HG02610 (cell line): Measurements from ENCODE around the gene FNDC10.

Source experiments
- ATAC-seq: cut with Tn5 transposase; IDR thresholded peaks from one replicate; pipeline ENCODE4 v1.9.1; 2021; ENCODE audit warnings: mild to moderate bottlenecking, moderate library complexity; ENCODE audit not compliant: unreplicated experiment

The FNDC10 gene

DNA sequence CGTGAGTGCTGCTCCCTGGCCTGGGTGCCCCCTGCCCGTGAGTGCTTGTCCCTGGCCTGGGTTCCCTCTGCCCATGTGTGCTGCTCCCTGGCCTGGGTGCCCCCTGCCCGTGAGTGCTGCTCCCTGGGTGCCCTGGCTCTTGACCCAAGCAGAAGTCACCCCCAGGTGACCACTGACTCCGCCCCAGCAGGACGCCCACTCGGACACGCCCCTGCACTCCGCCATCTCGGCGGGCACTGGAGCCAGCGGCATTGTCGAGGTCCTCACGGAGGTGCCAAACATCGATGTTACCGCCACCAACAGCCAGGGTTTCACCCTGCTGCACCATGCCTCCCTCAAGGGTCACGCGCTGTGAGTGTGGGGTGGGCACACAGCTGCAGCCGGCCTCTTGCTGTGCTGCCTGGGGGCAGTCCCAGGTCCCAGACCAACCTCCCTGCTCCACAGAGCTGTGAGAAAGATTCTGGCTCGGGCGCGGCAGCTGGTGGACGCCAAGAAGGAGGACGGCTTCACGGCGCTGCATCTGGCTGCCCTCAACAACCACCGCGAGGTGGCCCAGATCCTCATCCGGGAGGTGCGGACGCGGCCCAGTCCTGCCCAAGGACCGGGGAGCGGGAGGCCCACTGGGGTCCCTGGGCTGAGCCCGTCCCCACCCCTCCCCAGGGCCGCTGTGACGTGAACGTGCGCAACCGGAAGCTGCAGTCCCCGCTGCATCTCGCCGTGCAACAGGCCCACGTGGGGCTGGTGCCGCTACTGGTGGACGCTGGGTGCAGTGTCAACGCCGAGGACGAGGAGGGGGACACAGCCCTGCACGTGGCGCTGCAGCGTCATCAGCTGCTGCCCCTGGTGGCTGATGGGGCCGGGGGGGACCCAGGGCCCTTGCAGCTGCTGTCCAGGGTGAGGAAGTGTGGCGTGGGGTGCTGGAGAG, 28.2 kb upstream of the FNDC10 start:
- ATAC-seq, result no peak

DNA sequence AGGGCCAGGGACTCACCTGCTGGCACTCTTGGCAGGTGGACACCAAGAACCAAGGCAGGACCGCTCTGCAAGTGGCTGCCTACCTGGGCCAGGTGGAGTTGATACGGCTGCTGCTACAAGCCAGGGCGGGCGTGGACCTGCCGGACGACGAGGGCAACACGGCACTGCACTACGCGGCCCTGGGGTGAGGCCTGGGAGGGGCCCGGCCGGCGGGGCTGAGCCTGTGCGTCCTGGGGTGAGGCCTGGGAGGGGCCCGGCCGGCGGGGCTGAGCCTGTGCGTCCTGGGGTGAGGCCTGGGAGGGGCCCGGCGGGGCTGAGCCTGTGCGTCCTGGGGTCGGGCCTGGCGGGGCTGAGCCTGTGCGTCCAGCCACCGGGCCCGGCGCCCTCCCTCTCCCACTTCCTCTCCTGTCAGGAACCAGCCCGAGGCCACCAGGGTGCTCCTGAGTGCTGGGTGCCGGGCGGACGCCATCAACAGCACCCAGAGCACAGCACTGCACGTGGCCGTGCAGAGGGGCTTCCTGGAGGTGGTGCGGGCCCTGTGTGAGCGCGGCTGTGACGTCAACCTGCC, 27.4 kb upstream of the FNDC10 start:
- no peak for ATAC-seq

DNA sequence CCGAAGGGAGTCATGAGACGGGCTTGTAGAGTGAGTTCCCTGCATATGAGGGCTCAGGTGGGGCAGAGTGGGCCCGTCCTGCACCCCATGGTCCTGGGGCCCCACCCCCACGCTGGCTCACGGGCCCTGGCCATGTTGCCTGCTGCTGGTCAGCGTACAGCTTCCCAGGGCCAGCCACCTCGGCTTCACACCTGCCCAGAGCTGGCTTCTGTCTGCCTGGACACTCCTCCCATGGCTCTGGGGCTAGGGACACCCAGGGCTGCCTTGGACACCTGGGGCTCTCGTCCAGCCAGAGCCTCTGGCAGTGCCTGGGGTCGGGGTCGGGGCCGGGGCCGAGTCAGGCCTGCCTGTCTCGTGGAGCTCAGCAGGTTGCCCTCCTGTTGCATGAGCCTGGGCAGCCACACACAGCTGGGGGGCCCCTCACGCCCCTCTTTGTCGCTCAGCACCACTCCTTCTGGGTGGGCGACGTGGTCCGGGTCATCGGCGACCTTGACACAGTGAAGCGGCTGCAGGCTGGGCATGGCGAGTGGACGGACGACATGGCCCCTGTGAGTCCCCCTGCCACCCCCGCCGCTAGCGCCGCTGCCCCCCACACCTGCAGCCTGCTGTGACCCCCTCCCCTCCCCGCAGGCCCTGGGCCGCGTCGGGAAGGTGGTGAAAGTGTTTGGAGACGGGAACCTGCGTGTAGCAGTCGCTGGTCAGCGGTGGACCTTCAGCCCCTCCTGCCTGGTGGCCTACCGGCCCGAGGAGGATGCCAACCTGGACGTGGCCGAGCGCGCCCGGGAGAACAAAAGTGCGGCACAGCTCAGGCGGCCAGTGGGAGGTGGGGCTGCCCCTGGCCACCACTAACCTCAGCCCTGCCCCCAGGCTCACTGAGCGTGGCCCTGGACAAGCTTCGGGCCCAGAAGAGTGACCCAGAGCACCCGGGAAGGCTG, 26.5 kb upstream of the FNDC10 start:
- ATAC-seq, result no peak

DNA sequence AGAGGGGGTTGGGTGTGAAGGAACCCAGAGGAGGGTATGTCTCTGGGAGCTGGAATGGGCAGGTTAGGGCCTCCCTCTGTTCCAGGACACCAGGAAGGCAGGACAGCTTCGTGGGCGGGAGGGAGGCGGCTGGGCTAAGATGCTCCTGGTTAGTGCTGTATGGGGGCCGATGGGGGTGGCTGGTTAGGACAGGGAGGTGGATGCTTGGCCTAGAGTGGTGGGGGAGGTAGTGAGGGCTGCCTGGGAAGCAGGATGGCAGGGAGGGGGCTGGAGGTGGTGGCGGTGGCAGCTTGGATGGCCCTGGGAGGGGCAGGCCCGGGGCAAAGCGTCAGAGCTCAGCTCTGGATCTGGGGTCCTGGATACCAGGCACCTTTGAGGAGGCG, 25.9 kb upstream of the FNDC10 start:
- no peak for ATAC-seq

GRCh38 chr1:1625404-1625775, 25.5 kb upstream of the FNDC10 start:
- no peak for ATAC-seq

DNA sequence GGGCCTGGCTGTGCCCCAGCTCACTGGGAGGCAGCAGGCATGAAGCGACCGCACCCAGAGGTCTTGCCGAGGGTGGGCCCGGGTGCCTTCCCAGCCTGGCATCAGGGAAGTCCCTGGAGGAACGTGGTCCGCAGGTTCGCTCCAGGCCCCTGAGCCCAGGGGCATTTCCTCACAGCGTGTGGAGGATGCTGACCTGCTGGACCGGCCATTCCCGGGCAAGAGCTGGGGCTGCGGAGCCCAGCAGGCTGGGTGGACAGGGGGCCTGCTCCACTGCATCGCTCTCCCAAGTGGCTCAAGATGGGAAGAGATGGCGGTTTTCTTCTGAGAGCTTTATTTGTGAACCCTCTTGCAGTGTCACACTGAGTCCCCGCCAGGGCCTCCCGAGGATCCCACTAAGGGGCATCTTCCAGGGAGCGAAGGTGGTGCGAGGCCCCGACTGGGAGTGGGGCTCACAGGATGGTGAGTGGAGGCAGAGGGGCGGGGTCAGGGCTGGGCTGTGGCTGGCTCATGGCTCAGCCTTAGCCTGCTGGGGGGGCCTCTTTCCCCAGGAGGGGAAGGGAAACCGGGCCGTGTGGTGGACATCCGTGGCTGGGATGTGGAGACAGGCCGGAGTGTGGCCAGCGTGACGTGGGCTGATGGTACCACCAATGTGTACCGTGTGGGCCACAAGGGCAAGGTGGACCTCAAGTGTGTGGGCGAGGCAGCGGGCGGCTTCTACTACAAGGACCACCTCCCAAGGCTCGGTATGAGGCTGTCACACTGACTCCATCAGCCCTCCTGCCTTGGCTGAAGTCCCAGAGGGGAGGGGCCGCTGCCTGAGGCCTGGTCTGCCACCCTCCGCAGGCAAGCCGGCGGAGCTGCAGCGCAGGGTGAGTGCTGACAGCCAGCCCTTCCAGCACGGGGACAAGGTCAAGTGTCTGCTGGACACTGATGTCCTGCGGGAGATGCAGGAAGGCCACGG, 24.8 kb upstream of the FNDC10 start:
- ATAC-seq, result no peak

GRCh38 chr1:1623631-1624442, 23.9 kb upstream of the FNDC10 start:
- ATAC-seq, result no peak

GRCh38 chr1:1623181-1623630, 23.3 kb upstream of the FNDC10 start:
- ATAC-seq, result no peak

DNA sequence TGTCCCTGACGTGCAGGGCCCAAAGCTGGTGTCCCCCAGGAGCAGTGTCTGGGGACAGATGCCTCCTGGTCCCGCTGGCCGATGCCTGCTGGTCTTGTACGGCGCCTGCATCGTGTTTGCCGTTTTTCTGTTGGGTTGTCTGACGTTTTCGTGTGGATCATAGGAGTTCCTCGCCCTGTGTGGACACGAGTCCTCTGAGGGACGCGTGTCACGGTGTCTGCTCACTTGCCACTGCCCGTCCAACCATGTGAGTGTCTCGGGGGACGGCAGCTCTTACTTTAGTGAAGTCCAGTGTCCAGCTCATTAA, 22.8 kb upstream of the FNDC10 start:
- no peak for ATAC-seq

DNA sequence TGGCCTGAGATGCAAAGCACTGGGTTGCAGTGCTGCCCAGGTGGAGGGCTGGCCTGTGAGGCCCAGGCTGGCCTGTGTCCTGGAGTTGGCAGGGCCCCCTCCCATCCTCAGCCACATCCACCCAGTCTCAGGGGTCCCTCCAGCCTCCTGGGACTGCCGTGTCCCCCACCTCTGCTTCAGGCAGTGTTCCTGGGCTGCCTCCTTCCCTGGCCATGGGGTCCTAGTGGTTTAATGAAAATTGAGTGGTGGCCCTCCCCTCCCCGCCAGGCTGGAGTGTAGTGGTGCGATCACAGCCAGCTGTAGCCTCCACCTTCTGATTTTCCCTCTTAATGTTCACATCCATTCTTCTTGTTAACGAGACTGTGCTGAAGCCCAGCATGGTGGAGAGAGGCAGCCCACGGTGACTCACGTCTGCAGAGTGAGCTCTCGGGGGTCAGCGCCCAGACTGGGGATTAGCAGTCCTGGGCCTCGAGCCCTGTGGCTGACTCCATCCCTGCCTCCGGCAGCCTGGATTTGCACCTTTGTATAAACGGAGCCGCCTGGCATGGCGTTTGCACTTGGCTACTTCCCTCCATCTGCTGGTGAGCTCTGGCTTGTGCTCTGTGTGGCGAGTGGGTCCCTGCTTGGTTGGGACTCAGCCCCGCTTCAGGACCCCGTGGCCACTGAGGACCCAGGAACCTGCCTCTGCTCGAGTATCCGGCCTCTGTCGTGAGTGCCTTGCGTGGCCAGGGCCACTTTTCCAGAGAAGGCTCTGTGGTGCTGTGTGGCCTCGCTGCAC, 22.3 kb upstream of the FNDC10 start:
- ATAC-seq, result no peak

DNA sequence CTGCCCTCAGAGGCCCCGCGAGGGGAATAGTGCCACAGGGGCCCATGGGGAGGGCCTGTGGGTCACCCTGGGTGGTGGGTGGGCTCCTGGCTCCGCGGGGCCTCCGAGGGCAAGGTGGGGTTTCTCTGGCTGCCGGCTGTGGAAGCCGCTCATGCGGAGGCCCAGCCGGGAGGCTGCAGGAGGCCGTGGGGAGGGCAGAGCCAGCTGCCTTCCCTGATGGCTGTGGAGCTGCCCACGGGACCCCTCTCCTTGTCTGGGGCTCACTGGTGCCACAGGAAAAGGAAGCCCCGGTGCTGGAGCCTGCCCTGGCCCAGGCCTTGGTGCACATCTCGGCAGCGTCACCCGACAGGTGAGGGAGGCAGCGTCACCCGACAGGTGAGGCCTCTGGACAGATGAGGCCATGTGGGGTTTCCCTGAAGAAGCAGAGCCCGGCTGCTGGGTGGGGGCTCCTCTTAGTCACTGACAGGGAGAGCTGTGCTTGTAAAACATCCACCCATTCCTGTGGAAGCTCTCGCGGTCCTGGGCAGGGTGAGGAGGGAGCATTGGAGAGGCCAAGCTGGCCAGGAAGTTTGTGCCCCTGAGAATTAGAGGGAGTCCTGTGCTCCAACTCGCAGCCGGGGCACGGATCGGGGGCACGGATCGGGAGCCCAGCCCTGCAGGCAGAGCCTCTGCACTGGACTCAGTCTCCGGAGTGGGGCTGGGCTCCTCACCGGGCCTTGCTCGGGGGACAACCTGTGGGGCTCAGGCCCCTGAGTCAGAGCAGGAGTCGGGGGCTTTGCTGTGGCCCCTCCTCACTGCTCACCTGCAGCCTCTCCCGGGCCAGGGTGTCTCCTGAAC, 21.5 kb upstream of the FNDC10 start:
- no peak for ATAC-seq

- no peak for ATAC-seq
Measured at GRCh38 chr1:1620433-1621139, 20.7 kb upstream of the FNDC10 start.

- ATAC-seq, result no peak
Measured at GRCh38 chr1:1619917-1620361, 20.0 kb upstream of the FNDC10 start.

GRCh38 chr1:1618396-1619068, 18.6 kb upstream of the FNDC10 start:
- ATAC-seq, result no peak

DNA sequence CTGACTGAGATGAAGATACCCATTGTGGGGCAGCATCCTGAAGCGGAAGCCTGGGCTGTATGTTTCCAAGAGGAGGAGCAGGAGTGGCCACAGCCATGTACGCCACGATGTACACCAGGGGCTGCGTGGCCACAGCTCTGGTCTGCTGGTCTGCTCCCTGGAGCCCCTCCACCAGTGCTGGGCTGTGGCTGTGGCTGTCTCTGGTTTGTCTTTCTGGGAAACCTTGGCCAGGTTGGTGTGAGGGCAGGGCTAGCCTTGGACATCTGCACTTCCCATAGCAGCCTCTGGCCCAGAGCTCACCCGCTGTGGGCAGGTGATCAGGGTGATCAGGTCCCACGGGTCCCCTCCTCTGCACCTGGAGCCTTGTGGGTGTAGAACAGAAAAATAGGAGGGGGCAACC, 18.0 kb upstream of the FNDC10 start:
- no peak for ATAC-seq

DNA sequence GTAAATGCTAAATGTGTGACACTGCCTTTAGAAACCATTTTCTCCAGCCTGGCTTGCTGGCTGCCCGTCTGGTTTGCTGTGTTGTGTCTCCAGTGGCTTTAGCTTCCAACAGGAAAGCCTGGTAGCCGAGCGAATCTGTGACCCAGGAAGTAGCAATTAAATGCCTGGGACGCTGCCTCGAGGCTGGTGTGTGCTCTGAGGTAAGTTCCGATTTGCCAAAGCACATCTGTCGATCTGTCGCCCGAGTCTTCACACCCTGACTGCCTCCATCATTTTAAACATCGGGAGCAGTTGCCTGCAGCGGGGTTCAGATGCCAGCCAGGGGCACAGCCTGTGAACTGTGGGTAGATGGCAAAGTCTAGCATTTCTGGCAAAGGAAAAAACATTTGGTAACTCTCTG, 17.6 kb upstream of the FNDC10 start:
- no peak for ATAC-seq

DNA sequence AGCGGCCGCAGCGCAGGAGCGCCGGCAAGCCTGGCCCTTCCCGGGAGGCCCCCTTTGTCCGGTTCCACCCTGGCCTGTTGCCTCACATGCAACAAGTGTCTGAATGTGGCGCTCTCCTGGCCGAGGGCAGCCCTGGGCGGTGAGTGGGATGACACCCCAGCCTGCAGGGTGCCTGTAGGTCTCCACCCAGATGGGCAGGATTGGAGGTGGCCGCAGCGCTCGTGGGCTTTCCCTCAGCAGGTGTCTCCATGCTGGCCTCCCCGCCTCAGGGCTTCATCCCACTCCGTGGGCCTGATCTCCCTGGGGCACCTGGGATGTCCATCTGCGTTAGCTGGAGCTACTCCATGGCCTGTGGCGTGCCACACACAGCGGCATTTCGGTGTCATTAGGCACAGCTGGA, 16.9 kb upstream of the FNDC10 start:
- ATAC-seq, result no peak
